Immature natural killer cell (primary cell): Measurements from ENCODE around the gene SPATA2L. TPM values are rescaled to one million over a fixed set of nuclear protein-coding genes. Genes with fewer than 3 reads are reported as not detected.
"Not testable (repeated sequence)": the region's sequence is repeated elsewhere in the genome, so short reads cannot be mapped to it uniquely, and the experiment has no call there.

Experiments
- DNase-seq, 3 donors: peaks; one replicate each; pipeline ENCODE4 v3.0.0; 2022; ENCODE audit warnings: mixed read lengths in 1 of 3
- H3K27ac Mint-ChIP-seq, 6 donors: one replicate each; pipeline ENCODE4 v1.8.0; 2020; ENCODE audit warnings: mixed read lengths in 6 of 6, mild to moderate bottlenecking in 5 of 6, inconsistent platforms in 4 of 6, moderate library complexity in 3 of 6
- H3K27me3 Mint-ChIP-seq, 3 donors: one replicate each; pipeline ENCODE4 v1.8.0; 2020 to 2021; ENCODE audit warnings: low read depth in 3 of 3, mild to moderate bottlenecking in 3 of 3, mixed read lengths in 3 of 3, moderate library complexity in 3 of 3, inconsistent platforms in 1 of 3
- H3K36me3 Mint-ChIP-seq, 3 donors: one replicate each; pipeline ENCODE4 v1.8.0; 2020; ENCODE audit warnings: mixed read lengths in 3 of 3, inconsistent platforms in 2 of 3, mild to moderate bottlenecking in 2 of 3
- H3K4me1 Mint-ChIP-seq, 2 donors: one replicate each; pipeline ENCODE4 v1.8.0; 2020; ENCODE audit warnings: inconsistent platforms in 2 of 2, mild to moderate bottlenecking in 2 of 2, mixed read lengths in 2 of 2, moderate library complexity in 1 of 2
- H3K4me3 Mint-ChIP-seq, 5 donors: one replicate each; pipeline ENCODE4 v1.8.0; 2020; ENCODE audit warnings: mild to moderate bottlenecking in 5 of 5, mixed read lengths in 5 of 5, inconsistent platforms in 3 of 5, moderate library complexity in 3 of 5
- H3K9me3 Mint-ChIP-seq, 6 donors: one replicate each; pipeline ENCODE4 v1.8.0; 2020; ENCODE audit warnings: mild to moderate bottlenecking in 6 of 6, mixed read lengths in 6 of 6, inconsistent platforms in 4 of 6, moderate library complexity in 3 of 6
- polyA plus RNA-seq, 3 donors: library from polyadenylated mRNA; unstranded; fragments of 300-500 nt; fragmentation: Illumina TruSeq; gene quantifications; one replicate each; pipeline ENCODE4 v1.2.3, GENCODE V29; 2021

The SPATA2L gene
- polyA plus RNA-seq, 3 donors from 2014 or later, result 4.7 to 14.5 (median 13.4) TPM

GRCh38 chr16:89687092-89687940, 14.2 kb downstream of the SPATA2L start:
- Mint-ChIP-seq H3K27ac (peak overlapping the region; percentile 74 to 87 (median 85)), H3K27me3 (peaks cover 2 to 9% (median 2%) of the 10 kb centered on the region in 3 donors), H3K4me3 (peak overlapping the region; percentile 80 to 95 (median 90)), H3K36me3 (peaks cover 0 to 8% (median 5%) of the 10 kb centered on the region in 3 donors), H3K4me1 (peaks cover 9 to 25% of the 10 kb centered on the region in 2 donors), H3K9me3 (no peaks in the 10 kb centered on the region)
- DNase-seq, result no peak

GRCh38 chr16:89686520-89687091, 14.9 kb downstream of the SPATA2L start, which contains the start of gene CDK10:
Gene CDK10 (plus strand): TSS chr16:89686689. CDS start chr16:89686711, 22 bp downstream.
- Mint-ChIP-seq H3K4me1 (peaks cover 9 to 25% of the 10 kb centered on the region in 2 donors), H3K27me3 (peaks cover 2 to 11% (median 2%) of the 10 kb centered on the region in 3 donors), H3K9me3 (no peaks in the 10 kb centered on the region), H3K27ac (peak within 1 kb of the TSS; percentile 77 to 92 (median 88)), H3K4me3 (peak within 1 kb of the TSS; percentile 90 to 95 (median 92)), H3K36me3 (peaks cover 0 to 8% (median 5%) of the 10 kb centered on the region in 3 donors)
- peak; percentile 89 to 91 (median 90) for DNase-seq

- Mint-ChIP-seq H3K4me3 (peak overlapping the region; percentile 53 to 90 (median 59)), H3K9me3 (no peaks in the 10 kb centered on the region), H3K27me3 (peaks cover 2 to 11% (median 2%) of the 10 kb centered on the region in 3 donors), H3K36me3 (peaks cover 0 to 8% (median 5%) of the 10 kb centered on the region in 3 donors), H3K4me1 (peaks cover 9 to 25% of the 10 kb centered on the region in 2 donors), H3K27ac (peak overlapping the region in 2 of 6 donors; percentile 24 to 53)
- DNase-seq, result no peak
These were observed 15.6 kb downstream of the SPATA2L start for GRCh38 chr16:89685916-89686315.

GRCh38 chr16:89678258-89678657, 23.2 kb downstream of the SPATA2L start:
- Mint-ChIP-seq H3K4me3 (no peak overlapping the region), H3K27ac (no peak overlapping the region), H3K36me3 (no peaks in the 10 kb centered on the region), H3K4me1 (no peaks in the 10 kb centered on the region), H3K9me3 (no peaks in the 10 kb centered on the region), H3K27me3 (peaks cover 0 to 5% (median 0%) of the 10 kb centered on the region in 3 donors)
- no peak for DNase-seq

GRCh38 chr16:89672177-89672941, 29.1 kb downstream of the SPATA2L start:
- no peak for DNase-seq

GRCh38 chr16:89671565-89671964, 29.9 kb downstream of the SPATA2L start:
- H3K27ac Mint-ChIP-seq, H3K4me3 Mint-ChIP-seq, H3K27me3 Mint-ChIP-seq, DNase-seq, H3K4me1 Mint-ChIP-seq, H3K9me3 Mint-ChIP-seq, H3K36me3 Mint-ChIP-seq: not testable (repeated sequence)

More at GRCh38 chr16:89672177-89672941, 29.1 kb downstream of the SPATA2L start:
- H3K27ac Mint-ChIP-seq, result no peak overlapping the region
- H3K9me3 Mint-ChIP-seq, result peaks cover 0 to 2% (median 0%) of the 10 kb centered on the region in 6 donors
- no peak overlapping the region for H3K4me3 Mint-ChIP-seq
- H3K4me1 Mint-ChIP-seq, result peaks cover 0 to 2% of the 10 kb centered on the region in 2 donors
- H3K36me3 Mint-ChIP-seq, result no peaks in the 10 kb centered on the region
- H3K27me3 Mint-ChIP-seq, result no peaks in the 10 kb centered on the region

- Mint-ChIP-seq H3K27ac (no peak overlapping the region), H3K9me3 (peaks cover 0 to 2% (median 0%) of the 10 kb centered on the region in 6 donors), H3K36me3 (no peaks in the 10 kb centered on the region), H3K4me1 (peaks cover 0 to 2% of the 10 kb centered on the region in 2 donors), H3K27me3 (peaks cover 0 to 2% (median 0%) of the 10 kb centered on the region in 3 donors), H3K4me3 (no peak overlapping the region)
- DNase-seq, result no peak
These were observed 30.7 kb downstream of the SPATA2L start for GRCh38 chr16:89670496-89671431.

- Mint-ChIP-seq H3K4me3 (no peak overlapping the region), H3K9me3 (peaks cover 0 to 2% (median 0%) of the 10 kb centered on the region in 6 donors), H3K4me1 (peaks cover 0 to 2% of the 10 kb centered on the region in 2 donors), H3K27ac (no peak overlapping the region), H3K36me3 (no peaks in the 10 kb centered on the region), H3K27me3 (peaks cover 0 to 2% (median 0%) of the 10 kb centered on the region in 3 donors)
- DNase-seq, result no peak
These were observed 31.8 kb downstream of the SPATA2L start for GRCh38 chr16:89669755-89670154.

GRCh38 chr16:89668790-89669158, 32.7 kb downstream of the SPATA2L start:
- Mint-ChIP-seq H3K27ac (no peak overlapping the region), H3K36me3 (peaks cover 0 to 3% (median 0%) of the 10 kb centered on the region in 3 donors), H3K4me1 (peaks cover 0 to 2% of the 10 kb centered on the region in 2 donors), H3K9me3 (peaks cover 0 to 2% (median 0%) of the 10 kb centered on the region in 6 donors), H3K4me3 (peak overlapping the region in 1 of 5 donors; percentile 30), H3K27me3 (peaks cover 0 to 2% (median 0%) of the 10 kb centered on the region in 3 donors)
- no peak for DNase-seq

- Mint-ChIP-seq H3K27me3 (peaks cover 0 to 2% (median 0%) of the 10 kb centered on the region in 3 donors), H3K36me3 (peaks cover 0 to 7% (median 4%) of the 10 kb centered on the region in 3 donors), H3K9me3 (peaks cover 0 to 2% (median 0%) of the 10 kb centered on the region in 6 donors), H3K4me3 (no peak overlapping the region), H3K4me1 (peaks cover 0 to 2% of the 10 kb centered on the region in 2 donors), H3K27ac (no peak overlapping the region)
- DNase-seq, result no peak
These were observed 33.9 kb downstream of the SPATA2L start for GRCh38 chr16:89667633-89668032.

GRCh38 chr16:89667000-89667399, 34.5 kb downstream of the SPATA2L start:
- H3K4me3 Mint-ChIP-seq, H3K36me3 Mint-ChIP-seq, H3K4me1 Mint-ChIP-seq, H3K9me3 Mint-ChIP-seq, H3K27ac Mint-ChIP-seq, H3K27me3 Mint-ChIP-seq: not testable (repeated sequence)
- peak in 1 of 3 donors; percentile 20 for DNase-seq

- H3K27me3 Mint-ChIP-seq, H3K4me1 Mint-ChIP-seq, H3K27ac Mint-ChIP-seq, DNase-seq, H3K9me3 Mint-ChIP-seq, H3K4me3 Mint-ChIP-seq: not testable (repeated sequence)
- peaks cover 3 to 17% (median 13%) of the 10 kb centered on the region in 3 donors for H3K36me3 Mint-ChIP-seq
These were observed 37.3 kb downstream of the SPATA2L start for GRCh38 chr16:89664238-89664637.
